Effector memory CD8-positive, alpha-beta T cell (primary cell): ENCODE measurements around the gene CDC27.
A peak's percentile ranks its signal among the peaks of the same experiment; 100 is the strongest.
"Not testable (repeated sequence)": the region's sequence is repeated elsewhere in the genome, so short reads cannot be mapped to it uniquely, and the experiment has no call there.

Experiments used
- ATAC-seq: fragments of 150-1000 bp; cut with Tn5 transposase; replicated peaks from 2 replicates; pipeline ENCODE4 v1.10.0; 2021; ENCODE audit warnings: mild to moderate bottlenecking, moderate library complexity
- DNase-seq, 3 experiments: peaks; one replicate each; pipeline ENCODE4 v3.0.0; 2021
- H3K27ac Mint-ChIP-seq, 2 donors: one replicate each; pipeline ENCODE4 v1.8.0; 2022; ENCODE audit warnings: mild to moderate bottlenecking in 2 of 2, mixed read lengths in 2 of 2, moderate library complexity in 2 of 2
- H3K27me3 Mint-ChIP-seq, 2 donors: one replicate each; pipeline ENCODE4 v1.8.0; 2022; ENCODE audit warnings: mixed read lengths in 2 of 2
- H3K36me3 Mint-ChIP-seq: one replicate; pipeline ENCODE4 v1.8.0; 2022; ENCODE audit warnings: mild to moderate bottlenecking, moderate library complexity, mixed read lengths; ENCODE audit not compliant: insufficient read depth
- H3K4me1 Mint-ChIP-seq, 2 donors: one replicate each; pipeline ENCODE4 v1.8.0; 2022; ENCODE audit warnings: low read depth in 2 of 2, mixed read lengths in 2 of 2
- H3K4me3 Mint-ChIP-seq, 2 donors: one replicate each; pipeline ENCODE4 v1.8.0; 2022; ENCODE audit warnings: mild to moderate bottlenecking in 2 of 2, mixed read lengths in 2 of 2, moderate library complexity in 2 of 2
- H3K9me3 Mint-ChIP-seq, 2 donors: one replicate each; pipeline ENCODE4 v1.8.0; 2022; ENCODE audit warnings: mixed read lengths in 2 of 2

Gene CDC27

DNA sequence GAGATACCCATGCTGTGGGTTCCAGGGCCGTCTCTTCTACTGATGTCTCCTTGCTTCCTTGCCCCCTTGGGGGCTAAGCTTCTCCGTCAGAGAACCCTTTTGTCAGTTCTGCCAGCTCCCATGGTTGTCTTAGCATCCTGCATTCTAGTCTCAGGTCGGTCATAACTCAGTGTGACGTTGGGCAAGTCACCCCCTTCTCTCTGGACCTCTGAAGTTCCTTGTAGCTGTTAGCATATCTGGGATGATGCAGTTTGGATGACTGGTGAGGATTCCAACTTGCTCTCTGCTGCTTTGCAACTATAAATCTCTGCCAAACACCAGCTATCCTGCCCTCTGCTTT, 11.2 kb upstream of the CDC27 start:
- Mint-ChIP-seq H3K36me3 (no peaks in the 10 kb centered on the region), H3K4me1 (peaks cover 22 to 26% of the 10 kb centered on the region in 2 donors), H3K9me3 (no peaks in the 10 kb centered on the region), H3K4me3 (no peak overlapping the region), H3K27ac (no peak overlapping the region), H3K27me3 (no peaks in the 10 kb centered on the region)
- DNase-seq (no peak), ATAC-seq (no peak)

DNA sequence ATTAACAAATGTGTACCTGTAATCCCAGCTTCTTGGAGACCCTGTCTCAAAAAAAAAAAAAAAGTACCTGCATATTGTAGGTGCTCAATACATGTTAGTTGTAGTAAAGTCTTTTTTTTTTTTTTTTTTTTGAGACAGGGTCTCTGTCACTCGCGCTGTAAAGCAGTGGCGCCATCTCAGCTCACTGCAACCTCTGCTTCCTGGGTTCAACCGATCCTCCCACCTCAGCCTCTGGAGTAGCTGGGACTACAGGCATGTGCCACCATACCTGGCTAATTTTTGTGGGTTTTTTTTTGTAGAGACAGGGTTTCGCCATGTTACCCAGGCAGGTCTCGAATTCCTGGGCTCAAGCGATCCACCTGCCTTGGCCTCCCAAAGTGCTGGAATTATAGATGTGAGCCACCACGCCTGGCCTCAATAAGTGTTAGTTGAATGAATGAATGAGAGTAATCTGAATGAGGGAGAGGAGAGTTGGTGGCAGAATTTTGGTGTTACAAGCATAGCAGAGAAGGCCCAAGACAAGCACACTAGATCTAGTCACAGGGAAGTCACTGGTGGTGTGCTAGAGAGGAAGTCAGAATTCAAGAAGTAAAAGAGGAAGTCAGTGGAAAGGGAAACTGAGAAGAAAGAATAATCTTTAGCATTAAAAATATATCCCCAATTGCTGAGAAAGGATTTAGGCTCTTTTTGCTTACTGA, 10.7 kb upstream of the CDC27 start:
- DNase-seq (no peak), ATAC-seq (no peak)
- Mint-ChIP-seq H3K36me3 (no peaks in the 10 kb centered on the region), H3K4me3 (no peak overlapping the region), H3K9me3 (no peaks in the 10 kb centered on the region), H3K4me1 (peaks cover 17 to 21% of the 10 kb centered on the region in 2 donors), H3K27ac (no peak overlapping the region), H3K27me3 (no peaks in the 10 kb centered on the region)

GRCh38 chr17:47197821-47198220, 8.7 kb upstream of the CDC27 start:
- Mint-ChIP-seq H3K4me3 (no peak overlapping the region), H3K9me3 (no peaks in the 10 kb centered on the region), H3K27me3 (no peaks in the 10 kb centered on the region), H3K27ac (peak overlapping the region in 1 of 2 donors; percentile 20), H3K36me3 (peaks cover 3% of the 10 kb centered on the region), H3K4me1 (peaks cover 9 to 14% of the 10 kb centered on the region in 2 donors)
- no peak for ATAC-seq
- DNase-seq, result no peak

DNA sequence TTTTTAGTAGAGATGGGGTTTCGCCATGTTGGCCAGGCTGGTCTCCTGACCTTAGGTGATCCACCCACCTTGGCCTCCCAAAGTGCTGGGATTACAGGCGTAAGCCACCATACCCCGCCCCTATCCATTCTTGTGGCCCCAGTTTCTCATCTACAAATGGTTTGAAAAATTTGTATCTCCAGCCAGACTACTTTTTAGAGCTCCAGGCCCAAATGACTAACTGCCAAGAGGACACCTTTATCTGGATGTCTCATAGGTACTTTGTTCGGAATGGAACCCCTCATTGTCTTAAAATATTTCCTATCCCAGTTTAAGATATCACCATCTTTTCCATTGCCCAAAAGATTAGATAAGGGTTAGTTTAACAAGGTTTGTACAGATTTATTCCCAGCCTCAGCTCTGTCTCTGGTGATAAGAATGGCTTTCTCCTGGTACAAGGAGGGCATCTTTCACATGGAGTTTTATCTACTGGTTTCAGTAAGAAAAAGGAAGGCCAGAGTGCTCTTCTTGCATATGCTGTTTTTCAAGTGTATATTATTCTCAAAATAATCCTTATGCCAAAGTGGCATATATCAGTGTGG, 4.9 kb upstream of the CDC27 start:
- H3K36me3 Mint-ChIP-seq, result peaks cover 7% of the 10 kb centered on the region
- DNase-seq, result no peak
- H3K4me1 Mint-ChIP-seq, result peaks cover 19 to 24% of the 10 kb centered on the region in 2 donors
- no peaks in the 10 kb centered on the region for H3K27me3 Mint-ChIP-seq
- ATAC-seq, result no peak
- H3K9me3 Mint-ChIP-seq, result no peaks in the 10 kb centered on the region
- no peak overlapping the region for H3K27ac Mint-ChIP-seq
- peak overlapping the region in 1 of 2 donors; percentile 31 for H3K4me3 Mint-ChIP-seq

DNA sequence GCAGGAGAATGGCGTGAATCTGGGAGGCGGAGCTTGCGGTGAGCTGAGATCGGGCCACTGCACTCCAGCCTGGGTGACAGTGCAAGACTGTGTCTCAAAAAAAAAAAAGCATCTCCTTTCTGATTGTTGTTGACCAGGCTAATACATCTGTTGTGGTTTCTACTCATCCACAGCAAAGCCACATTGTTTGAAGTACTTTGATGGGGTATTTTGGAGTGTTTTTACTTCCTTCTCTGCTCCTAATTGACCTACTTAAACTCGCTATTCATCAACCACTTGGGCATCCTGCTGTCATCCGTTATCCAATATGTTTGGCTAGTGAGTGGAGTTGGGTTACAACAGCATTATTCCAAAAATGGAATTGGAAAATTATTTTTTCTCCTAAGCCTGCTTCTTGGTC, 3.5 kb upstream of the CDC27 start:
- peak overlapping the region in 1 of 2 donors; percentile 15 for H3K4me3 Mint-ChIP-seq
- DNase-seq (no peak), ATAC-seq (peak; percentile 8)
- H3K36me3 Mint-ChIP-seq, result peaks cover 13% of the 10 kb centered on the region
- peak overlapping the region in 1 of 2 donors; percentile 13 for H3K27ac Mint-ChIP-seq
- no peaks in the 10 kb centered on the region for H3K27me3 Mint-ChIP-seq
- no peaks in the 10 kb centered on the region for H3K9me3 Mint-ChIP-seq
- peaks cover 24 to 26% of the 10 kb centered on the region in 2 donors for H3K4me1 Mint-ChIP-seq

GRCh38 chr17:47190770-47191169, 1.7 kb upstream of the CDC27 start:
- Mint-ChIP-seq H3K9me3 (no peaks in the 10 kb centered on the region), H3K4me1 (peaks cover 33 to 36% of the 10 kb centered on the region in 2 donors), H3K36me3 (peaks cover 16% of the 10 kb centered on the region), H3K27me3 (no peaks in the 10 kb centered on the region), H3K4me3 (no peak overlapping the region), H3K27ac (no peak overlapping the region)
- no peak for ATAC-seq
- no peak for DNase-seq

DNA sequence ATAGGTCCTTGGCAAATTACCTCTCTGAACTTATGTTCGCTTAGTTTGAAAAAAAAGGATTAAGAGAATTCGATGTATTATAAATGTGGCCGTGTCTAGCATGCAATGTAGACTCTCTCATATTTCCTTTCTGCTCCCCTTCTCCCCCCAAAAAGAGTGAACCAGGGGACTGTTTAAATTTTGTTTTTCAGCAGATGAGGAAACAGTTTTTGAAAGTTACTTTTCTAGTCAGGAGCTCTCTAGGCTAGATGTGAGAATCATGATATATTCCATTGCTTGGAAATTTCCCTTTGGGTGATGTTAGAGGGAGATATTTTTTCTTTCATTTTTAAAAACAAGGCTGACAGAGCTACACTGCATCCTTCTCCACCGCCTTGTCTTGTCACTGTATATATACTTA, 1.1 kb upstream of the CDC27 start:
- peaks cover 16% of the 10 kb centered on the region for H3K36me3 Mint-ChIP-seq
- no peak for ATAC-seq
- peaks cover 34 to 38% of the 10 kb centered on the region in 2 donors for H3K4me1 Mint-ChIP-seq
- H3K27me3 Mint-ChIP-seq, result no peaks in the 10 kb centered on the region
- H3K27ac Mint-ChIP-seq, result peak overlapping the region in 1 of 2 donors; percentile 96
- H3K4me3 Mint-ChIP-seq, result peak overlapping the region in 1 of 2 donors; percentile 95
- no peaks in the 10 kb centered on the region for H3K9me3 Mint-ChIP-seq
- DNase-seq, result no peak

- H3K9me3 Mint-ChIP-seq, result no peaks in the 10 kb centered on the region
- H3K27ac Mint-ChIP-seq, result peak overlapping the region; percentile 96 to 98
- no peak for ATAC-seq
- no peaks in the 10 kb centered on the region for H3K27me3 Mint-ChIP-seq
- DNase-seq, result no peak
- H3K4me1 Mint-ChIP-seq, result peaks cover 34 to 40% of the 10 kb centered on the region in 2 donors
- H3K4me3 Mint-ChIP-seq, result peak overlapping the region; percentile 95 to 96
- peaks cover 16% of the 10 kb centered on the region for H3K36me3 Mint-ChIP-seq
Observed at GRCh38 chr17:47189732-47190237, 690 bp upstream of the CDC27 start.

GRCh38 chr17:47188271-47188875, 722 bp downstream of the CDC27 start:
- peak in 1 of 3 experiments; percentile 11 for DNase-seq
- Mint-ChIP-seq H3K4me3 (peak overlapping the region; percentile 95 to 96), H3K27ac (peak overlapping the region; percentile 96 to 98), H3K27me3 (no peaks in the 10 kb centered on the region), H3K36me3 (peaks cover 16% of the 10 kb centered on the region), H3K9me3 (no peaks in the 10 kb centered on the region), H3K4me1 (peaks cover 34 to 51% of the 10 kb centered on the region in 2 donors)
- ATAC-seq, result no peak

DNA sequence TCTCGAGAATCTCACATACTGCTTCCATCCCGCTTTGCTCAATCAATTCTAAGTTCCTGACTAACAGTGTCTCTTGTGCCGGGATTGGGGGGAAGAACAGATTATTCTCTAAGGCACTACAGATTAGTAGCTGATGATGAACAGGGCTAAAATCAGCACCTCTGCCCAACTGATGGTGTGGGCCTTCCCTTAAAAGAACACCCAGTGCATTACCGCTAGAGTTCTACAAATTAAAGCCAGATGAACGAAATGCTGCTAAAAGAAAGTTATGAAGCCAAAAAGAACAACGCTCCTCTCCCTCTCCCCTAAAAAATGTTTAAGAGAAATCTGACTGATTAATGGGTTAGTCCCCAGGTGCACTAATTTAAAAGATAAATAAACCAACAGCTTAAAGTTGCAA, 4.4 kb downstream of the CDC27 start:
- Mint-ChIP-seq H3K27me3 (no peaks in the 10 kb centered on the region), H3K9me3 (no peaks in the 10 kb centered on the region), H3K27ac (peak overlapping the region in 1 of 2 donors; percentile 32), H3K4me1 (peaks cover 29 to 57% of the 10 kb centered on the region in 2 donors), H3K36me3 (peaks cover 34% of the 10 kb centered on the region), H3K4me3 (no peak overlapping the region)
- no peak for ATAC-seq
- DNase-seq, result no peak

DNA sequence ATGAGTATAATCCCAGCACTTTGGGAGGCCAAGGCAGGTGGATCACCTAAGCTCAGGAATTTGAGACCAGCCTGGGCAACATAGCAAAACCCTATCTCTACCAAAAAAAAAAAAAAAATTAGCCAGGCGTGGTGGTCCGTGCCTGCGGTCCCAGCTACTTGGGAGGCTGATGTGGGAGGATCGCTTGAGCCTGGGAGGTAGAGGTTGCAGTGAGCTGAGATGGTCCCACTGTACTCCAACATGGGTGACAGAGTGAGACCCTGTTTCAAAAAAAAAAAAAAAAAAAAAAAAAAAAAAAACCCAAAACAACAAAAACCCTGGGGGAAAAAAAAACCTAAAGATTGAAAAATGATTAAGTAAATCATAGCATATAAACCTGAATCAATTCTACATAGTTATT, 8.1 kb downstream of the CDC27 start:
- not testable (repeated sequence) for H3K9me3 Mint-ChIP-seq, ATAC-seq, H3K27ac Mint-ChIP-seq, H3K4me3 Mint-ChIP-seq, H3K27me3 Mint-ChIP-seq, DNase-seq
- Mint-ChIP-seq H3K4me1 (peaks cover 33 to 49% of the 10 kb centered on the region in 2 donors), H3K36me3 (peaks cover 33% of the 10 kb centered on the region)

- ATAC-seq (no peak), DNase-seq (no peak)
- Mint-ChIP-seq H3K27me3 (no peaks in the 10 kb centered on the region), H3K4me3 (no peak overlapping the region), H3K27ac (peak overlapping the region in 1 of 2 donors; percentile 6), H3K9me3 (no peaks in the 10 kb centered on the region), H3K4me1 (peaks cover 30 to 49% of the 10 kb centered on the region in 2 donors), H3K36me3 (peaks cover 33% of the 10 kb centered on the region)
Observed at GRCh38 chr17:47180337-47180736, 8.8 kb downstream of the CDC27 start.

GRCh38 chr17:47179141-47179540, 10.0 kb downstream of the CDC27 start:
- no peaks in the 10 kb centered on the region for H3K27me3 Mint-ChIP-seq
- peaks cover 28 to 49% of the 10 kb centered on the region in 2 donors for H3K4me1 Mint-ChIP-seq
- H3K4me3 Mint-ChIP-seq, result no peak overlapping the region
- H3K36me3 Mint-ChIP-seq, result peaks cover 34% of the 10 kb centered on the region
- no peak for DNase-seq
- no peak for ATAC-seq
- peak overlapping the region in 1 of 2 donors; percentile 52 for H3K27ac Mint-ChIP-seq
- H3K9me3 Mint-ChIP-seq, result no peaks in the 10 kb centered on the region

- H3K9me3 Mint-ChIP-seq, result no peaks in the 10 kb centered on the region
Observed at GRCh38 chr17:47177261-47177660, 11.8 kb downstream of the CDC27 start.

More at GRCh38 chr17:47177261-47177660, 11.8 kb downstream of the CDC27 start:
- ATAC-seq (no peak), DNase-seq (no peak)
- H3K27ac Mint-ChIP-seq, result peak overlapping the region in 1 of 2 donors; percentile 56
- H3K4me3 Mint-ChIP-seq, result no peak overlapping the region
- H3K27me3 Mint-ChIP-seq, result no peaks in the 10 kb centered on the region
- H3K36me3 Mint-ChIP-seq, result peaks cover 42% of the 10 kb centered on the region
- H3K4me1 Mint-ChIP-seq, result peaks cover 26 to 46% of the 10 kb centered on the region in 2 donors
